ENCODE data around the gene EPB41L4B. TPM values are rescaled to one million over a fixed set of nuclear protein-coding genes. Genes with fewer than 3 reads are reported as not detected.
"Not testable (repeated sequence)": the region's sequence is repeated elsewhere in the genome, so short reads cannot be mapped to it uniquely, and the experiment has no call there.

The EPB41L4B gene
- polyA plus RNA-seq, 3 donors = 13.4 to 17.3 (median 14.3) TPM

DNA sequence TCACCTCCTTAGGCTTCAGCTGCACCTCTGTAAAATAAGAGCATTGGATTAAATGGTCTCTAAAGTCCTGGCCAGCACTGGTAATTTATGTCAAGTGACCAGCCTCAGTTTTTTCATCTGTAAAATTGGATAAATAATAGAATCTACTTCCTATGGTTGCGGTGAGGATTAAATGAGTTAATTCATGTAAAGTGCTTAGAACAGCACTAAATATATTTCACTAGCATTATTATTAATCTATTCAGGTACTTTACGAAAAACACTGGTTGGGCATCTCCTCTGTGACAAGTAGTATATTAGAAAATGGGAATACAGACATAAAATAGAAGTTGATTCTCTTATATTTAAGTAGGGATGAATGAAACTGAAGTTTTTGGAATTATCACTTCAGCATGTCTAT is 187.3 kb downstream of the EPB41L4B start:
- DNase-seq (ENCODE audit: low read depth in 3 of 3, low spot score in 2 of 3) = no peak

DNA sequence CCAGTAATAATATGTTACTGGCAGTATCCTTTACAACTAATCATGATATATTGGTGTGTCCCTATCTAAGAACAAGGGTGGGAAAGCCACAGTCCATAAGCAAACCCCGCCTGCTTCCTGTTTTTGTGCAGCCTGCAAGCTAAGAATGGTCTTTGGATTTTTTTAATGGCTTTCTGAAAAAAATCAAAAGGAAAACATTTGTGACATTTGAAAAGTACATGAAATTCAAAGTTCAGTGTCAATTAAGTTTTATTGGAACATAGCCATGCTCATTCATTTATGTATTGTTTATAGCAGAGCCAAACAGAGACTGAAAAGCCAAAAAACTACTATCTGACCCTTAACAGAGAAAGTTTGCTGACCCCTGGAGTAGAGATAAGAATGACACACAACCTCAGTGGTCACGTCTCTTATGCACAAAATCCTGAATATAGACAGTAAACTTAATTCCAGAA is 188.3 kb downstream of the EPB41L4B start:
- no peak for DNase-seq (ENCODE audit: low read depth in 3 of 3, low spot score in 2 of 3)

DNA sequence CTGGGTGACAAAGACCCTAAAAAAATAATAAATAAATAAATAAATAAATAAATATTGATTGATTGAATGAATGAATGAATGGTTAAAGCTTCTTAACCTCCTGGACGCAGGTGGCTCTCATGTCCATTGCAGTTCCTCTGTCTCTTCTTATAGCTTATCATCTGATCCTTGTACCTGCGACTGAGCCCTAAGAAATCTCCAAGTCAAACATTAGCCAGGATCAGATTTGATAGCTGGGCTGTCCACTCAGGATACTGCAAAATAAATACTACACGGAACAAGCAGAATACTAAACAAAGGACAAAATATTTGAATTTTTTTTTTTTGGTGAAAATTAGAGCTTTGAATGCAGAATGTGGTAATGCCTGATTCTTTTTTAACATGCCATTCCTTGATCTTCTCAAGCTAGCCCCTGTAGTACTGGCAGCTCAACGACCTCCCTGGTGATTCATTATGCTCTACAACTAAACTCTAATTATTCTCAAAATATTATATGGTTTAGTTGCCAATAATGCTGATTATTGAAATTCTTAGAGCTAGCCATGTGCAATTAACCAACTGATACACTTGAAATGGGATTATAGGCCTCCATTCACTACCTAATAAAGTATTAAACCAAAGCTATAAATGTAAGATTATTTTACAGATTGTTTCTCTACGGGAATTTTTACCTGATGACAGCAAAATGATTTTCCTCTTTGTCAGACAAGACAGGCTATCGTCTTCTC is 191.2 kb downstream of the EPB41L4B start:
- DNase-seq (ENCODE audit: low read depth in 3 of 3, low spot score in 2 of 3) = no peak

DNA sequence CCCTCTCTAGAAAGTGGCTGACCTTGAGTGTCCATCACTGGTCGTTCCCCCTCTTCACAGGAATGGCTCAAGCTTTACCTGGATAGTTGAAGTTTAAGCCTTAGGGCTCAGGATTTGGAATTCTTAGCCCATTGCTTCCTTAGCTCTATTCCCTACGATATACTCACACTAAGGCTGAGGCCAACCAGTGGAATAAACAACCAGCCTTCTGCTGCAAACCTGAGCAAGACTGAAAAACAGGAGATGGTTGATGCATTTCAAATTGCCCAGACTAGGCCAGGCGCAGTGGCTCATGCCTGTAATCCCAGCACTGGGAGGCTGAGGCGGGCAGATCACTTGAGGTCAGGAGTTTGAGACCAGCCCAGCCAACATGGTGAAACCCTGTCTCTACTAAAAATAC is 194.2 kb downstream of the EPB41L4B start:
- DNase-seq (ENCODE audit: low read depth in 3 of 3, low spot score in 2 of 3) = not testable (repeated sequence)

DNA sequence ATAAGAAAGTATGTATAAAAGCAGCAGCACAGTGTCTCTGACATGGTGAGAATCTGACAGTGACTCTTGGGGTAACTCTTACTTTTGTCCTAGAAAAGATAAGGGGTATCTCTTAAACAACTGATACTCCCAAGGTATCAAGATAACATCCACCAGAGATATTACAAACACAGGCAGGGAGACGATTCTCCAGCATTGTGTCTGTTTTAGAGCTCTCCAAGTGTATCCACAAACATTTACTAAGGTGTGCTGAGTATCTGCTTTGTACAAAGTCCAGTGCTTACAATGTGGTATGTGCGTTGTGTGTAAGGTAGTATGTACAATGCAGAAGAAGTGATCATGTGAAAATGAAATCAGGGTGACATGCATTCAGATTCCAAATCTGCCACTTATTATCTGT is 196.7 kb downstream of the EPB41L4B start:
- DNase-seq (ENCODE audit: low read depth in 3 of 3, low spot score in 2 of 3) = no peak

DNA sequence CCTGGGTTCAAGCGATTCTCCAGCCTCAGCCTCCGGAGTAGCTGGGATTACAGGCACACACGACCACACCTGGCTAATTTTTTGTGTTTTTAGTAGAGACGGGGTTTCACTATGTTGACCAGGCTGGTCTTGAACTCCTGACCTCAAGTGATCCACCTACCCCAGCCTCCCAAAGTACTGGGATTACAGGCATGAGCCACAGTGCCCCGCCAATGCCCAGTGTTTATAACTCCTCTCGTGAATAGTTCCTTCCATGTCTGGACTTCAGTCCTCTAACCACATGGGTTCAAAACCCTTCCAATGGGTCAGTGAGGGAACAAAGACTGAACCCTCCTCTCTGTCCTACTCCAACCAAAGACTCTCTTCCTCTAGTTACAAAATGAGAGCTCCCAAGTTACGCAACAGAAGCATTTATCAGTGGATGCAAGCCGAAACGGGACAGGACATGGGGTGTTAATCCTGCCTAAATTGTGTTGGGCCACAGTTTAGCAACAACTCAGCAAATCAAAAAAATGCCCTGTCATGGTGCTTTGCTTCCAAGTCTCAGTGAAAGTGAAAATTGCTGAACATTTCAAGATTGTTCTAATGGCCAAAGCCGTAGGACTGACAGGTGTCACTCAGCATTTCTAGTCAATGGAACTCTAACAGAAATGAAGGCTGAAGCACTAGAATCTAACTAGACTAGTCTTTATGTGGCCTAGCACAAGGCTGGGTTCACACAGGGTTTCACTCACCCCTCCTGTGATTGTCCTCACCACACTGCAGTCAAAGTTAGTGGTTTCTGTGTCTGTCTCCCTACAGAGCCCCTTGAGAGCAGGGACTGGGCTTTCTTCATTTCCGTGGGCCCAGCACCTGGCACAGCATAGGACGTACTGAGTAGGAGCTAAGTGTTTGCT is 197.9 kb downstream of the EPB41L4B start:
- no peak for DNase-seq (ENCODE audit: low read depth in 3 of 3, low spot score in 2 of 3)

Other genes starting within 250 kb of the EPB41L4B start
- gene TMEM245, start 201.1 kb downstream of the EPB41L4B start, polyA plus RNA-seq (ENCODE audit: insufficient read length in 3 of 3) = 10 to 100 TPM; 65.9 to 70.3 (median 69.0) TPM
- 1 to 10 TPM; 2.2 to 3.7 (median 3.1) TPM for gene FRRS1L, start 153.8 kb downstream of the EPB41L4B start, polyA plus RNA-seq (ENCODE audit: insufficient read length in 3 of 3)
- 10 to 100 TPM; 51.3 to 53.2 (median 51.9) TPM for gene PTPN3, start 177.2 kb upstream of the EPB41L4B start, polyA plus RNA-seq (ENCODE audit: insufficient read length in 3 of 3)

All from right renal cortex interstitium (tissue), 3 donors.